Kidney (tissue), 14 donors: ENCODE measurements around the gene TET3. TPM values are rescaled to one million over a fixed set of nuclear protein-coding genes. Genes with fewer than 3 reads are reported as not detected.

Experiments
- DNase-seq, 5 donors: peaks; one replicate each; pipeline ENCODE4 v3.0.0-alpha.2; 2013 to 2020
- FAIRE-seq: peaks from 2 replicates; lab custom pipeline; 2012; peaks lifted over from hg19 to GRCh38; lab: Jason Lieb, UNC
- H3K27ac ChIP-seq, 2 donors: one replicate each; pipeline ENCODE4 v1.7.0; 2013; ENCODE audit warnings: low read depth in 2 of 2, low read length in 2 of 2, inconsistent platforms in 1 of 2
- H3K27me3 ChIP-seq: one replicate; pipeline ENCODE4 v1.7.1; 2013; ENCODE audit warnings: low read length, inconsistent platforms; ENCODE audit not compliant: control insufficient read depth, insufficient read depth
- H3K36me3 ChIP-seq, 3 donors: one replicate each; pipeline versions ENCODE4 v1.7.0 to v1.7.1; 2013; ENCODE audit warnings: low read length in 3 of 3, control low read depth in 1 of 3, inconsistent platforms in 1 of 3; ENCODE audit not compliant: insufficient read depth in 3 of 3, control insufficient read depth in 2 of 3
- H3K4me1 ChIP-seq, 3 donors: one replicate each; pipeline versions ENCODE4 v1.7.0 to v1.7.1; 2013; ENCODE audit warnings: low read length in 3 of 3, inconsistent platforms in 1 of 3, low read depth in 1 of 3; ENCODE audit not compliant: control insufficient read depth in 2 of 3, insufficient read depth in 2 of 3
- H3K4me3 ChIP-seq, 3 donors: one replicate each; pipeline versions ENCODE4 v1.7.0 to v1.8.1; 2013; ENCODE audit warnings: low read length in 3 of 3, control low read depth in 1 of 3, inconsistent platforms in 1 of 3
- H3K9ac ChIP-seq, 3 donors: one replicate each; pipeline versions ENCODE4 v1.7.0 to v1.7.1; 2013; ENCODE audit warnings: low read length in 3 of 3, control low read depth in 1 of 3, inconsistent platforms in 1 of 3
- H3K9me3 ChIP-seq, 3 donors: one replicate each; pipeline versions ENCODE4 v1.7.0 to v1.7.1; 2013; ENCODE audit warnings: low read length in 3 of 3, control low read depth in 1 of 3, inconsistent platforms in 1 of 3; ENCODE audit not compliant: control insufficient read depth in 2 of 3, insufficient read depth in 1 of 3
- intact Hi-C: fragments of 100-400 bp; cut with DNase I; formaldehyde crosslinking; loops from one replicate; pipeline ENCODE4 v1.11.1; 2022
- polyA plus RNA-seq: library from polyadenylated mRNA; stranded (reverse); fragments of 350-450 nt; fragmentation: Illumina TruSeq; extraction: RNeasy Lipid Tissue Mini Kit (QIAGEN cat#74804); gene quantifications from one replicate; pipeline ENCODE4 v1.2.3, GENCODE V29; 2014; ENCODE audit warnings: low read depth, low replicate concordance; ENCODE audit not compliant: insufficient read depth
- total RNA-seq: library from RNA; stranded (reverse); fragmentation: NEBNext Ultra II Directional; extraction: Animal tissue kit (Norgen Biotek cat#: 25700); gene quantifications from one replicate; pipeline ENCODE4 v1.2.1, GENCODE V29; 2021
- TF ChIP-seq, protein P1 (sequence below): IDR thresholded peaks from 3 replicates; pipeline ENCODE4 v1.5.1; 2012; ENCODE audit warnings: mild to moderate bottlenecking, moderate library complexity, borderline replicate concordance; ENCODE audit not compliant: insufficient read depth; ENCODE audit errors: extremely low read depth
- donor health status: control.
- donor health status: control.
- donor health status: control.
- donor health status: control.
- donor health status: control.
- donor health status: DM: yes; HTN: yes; CAD: no.
- donor health status: Normal renal cell carcinoma (clear cell type).

TET3 gene
- total and polyA plus RNA-seq, 2 donors from 2014 or later: 0.52 to 13.1 TPM

DNA sequence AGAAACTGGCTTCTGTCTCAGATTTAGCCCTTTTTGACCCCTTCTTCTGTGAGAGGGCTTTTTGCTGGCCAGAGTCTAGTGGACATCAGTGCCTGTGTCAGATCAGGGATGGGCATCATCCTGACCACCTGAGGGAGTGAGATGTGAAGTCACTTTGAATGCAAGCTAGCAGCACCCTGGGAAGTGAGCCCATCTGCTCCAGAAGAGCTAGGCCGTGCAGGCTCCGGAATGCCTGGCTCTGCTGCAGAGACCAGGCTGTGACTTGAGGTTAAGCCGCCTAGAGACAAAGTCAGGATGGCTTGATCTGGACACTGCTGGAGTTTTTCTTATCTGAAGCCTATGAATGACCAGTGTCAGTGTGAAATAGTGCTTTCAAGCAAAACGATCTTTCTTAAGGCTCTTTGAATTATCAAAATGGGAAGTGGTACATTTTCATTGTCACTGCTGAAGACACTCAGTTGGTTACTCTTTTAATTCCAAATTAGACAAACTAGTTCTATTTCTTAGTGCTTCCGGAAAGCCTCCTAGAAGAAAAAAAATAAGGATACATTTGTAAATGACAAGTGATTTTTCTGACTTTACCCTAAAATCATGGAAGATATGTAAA is 37.2 kb upstream of the TET3 start:
- peaks cover 0 to 2% (median 0%) of the 10 kb centered on the region in 3 donors for H3K4me1 ChIP-seq
- FAIRE-seq: no peak
- TF ChIP-seq, protein P1, sequence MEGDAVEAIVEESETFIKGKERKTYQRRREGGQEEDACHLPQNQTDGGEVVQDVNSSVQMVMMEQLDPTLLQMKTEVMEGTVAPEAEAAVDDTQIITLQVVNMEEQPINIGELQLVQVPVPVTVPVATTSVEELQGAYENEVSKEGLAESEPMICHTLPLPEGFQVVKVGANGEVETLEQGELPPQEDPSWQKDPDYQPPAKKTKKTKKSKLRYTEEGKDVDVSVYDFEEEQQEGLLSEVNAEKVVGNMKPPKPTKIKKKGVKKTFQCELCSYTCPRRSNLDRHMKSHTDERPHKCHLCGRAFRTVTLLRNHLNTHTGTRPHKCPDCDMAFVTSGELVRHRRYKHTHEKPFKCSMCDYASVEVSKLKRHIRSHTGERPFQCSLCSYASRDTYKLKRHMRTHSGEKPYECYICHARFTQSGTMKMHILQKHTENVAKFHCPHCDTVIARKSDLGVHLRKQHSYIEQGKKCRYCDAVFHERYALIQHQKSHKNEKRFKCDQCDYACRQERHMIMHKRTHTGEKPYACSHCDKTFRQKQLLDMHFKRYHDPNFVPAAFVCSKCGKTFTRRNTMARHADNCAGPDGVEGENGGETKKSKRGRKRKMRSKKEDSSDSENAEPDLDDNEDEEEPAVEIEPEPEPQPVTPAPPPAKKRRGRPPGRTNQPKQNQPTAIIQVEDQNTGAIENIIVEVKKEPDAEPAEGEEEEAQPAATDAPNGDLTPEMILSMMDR: no peak
- H3K9ac ChIP-seq: no peak overlapping the region
- no peak overlapping the region for H3K27ac ChIP-seq
- DNase-seq: no peak
- intact Hi-C loops: no loop called here
- peaks cover 6 to 49% (median 28%) of the 10 kb centered on the region in 3 donors for H3K36me3 ChIP-seq
- H3K9me3 ChIP-seq: no peaks in the 10 kb centered on the region
- no peaks in the 10 kb centered on the region for H3K27me3 ChIP-seq
- H3K4me3 ChIP-seq: no peak overlapping the region

DNA sequence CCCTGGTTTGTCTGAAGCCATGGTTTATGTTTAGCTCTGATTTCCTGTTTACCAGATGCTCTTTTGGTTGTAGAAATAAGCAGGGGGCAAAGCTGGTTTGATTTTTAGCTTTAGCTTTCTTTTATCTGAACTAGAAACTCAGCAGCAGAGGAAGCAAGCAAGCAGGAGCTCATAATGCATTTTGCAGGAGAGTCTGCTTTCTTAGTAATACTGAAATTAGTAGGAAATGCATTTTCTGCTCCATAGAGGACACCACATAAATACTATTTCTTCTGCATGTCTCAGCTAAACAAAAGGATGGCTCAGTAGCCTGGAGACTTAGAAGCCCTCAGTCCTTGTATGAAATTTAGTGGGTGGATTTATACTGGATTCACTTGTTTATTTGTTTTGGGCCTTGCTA is 34.9 kb upstream of the TET3 start:
- Histone ChIP-seq H3K4me3 (no peak overlapping the region), H3K27me3 (no peaks in the 10 kb centered on the region), H3K9ac (no peak overlapping the region), H3K9me3 (no peaks in the 10 kb centered on the region), H3K27ac (no peak overlapping the region), H3K4me1 (peaks cover 0 to 2% (median 0%) of the 10 kb centered on the region in 3 donors), H3K36me3 (peaks cover 6 to 52% (median 33%) of the 10 kb centered on the region in 3 donors)
- FAIRE-seq (no peak), DNase-seq (no peak)
- TF ChIP-seq, protein P1: no peak
- intact Hi-C loops: no loop called here

GRCh38 chr2:73952499-73953446 is 31.9 kb upstream of the TET3 start:
- DNase-seq (peak in 1 of 5 donors; percentile 6), FAIRE-seq (no peak)
- intact Hi-C loops: no loop called here
- Histone ChIP-seq H3K9me3 (no peaks in the 10 kb centered on the region), H3K36me3 (peaks cover 3 to 54% (median 24%) of the 10 kb centered on the region in 3 donors), H3K4me3 (no peak overlapping the region), H3K27me3 (no peaks in the 10 kb centered on the region), H3K27ac (no peak overlapping the region), H3K9ac (no peak overlapping the region), H3K4me1 (peaks cover 0 to 2% (median 0%) of the 10 kb centered on the region in 3 donors)
- TF ChIP-seq, protein P1: no peak
